GM12872 (cell line): Measurements from ENCODE around the gene RTF1.

Experiments used
- CTCF ChIP-seq: IDR thresholded peaks from 3 replicates; pipeline ENCODE4 v1.5.1; 2011; ENCODE audit warnings: low read depth, mild to moderate bottlenecking, low read length, moderate library complexity; ENCODE audit not compliant: insufficient read depth

Gene RTF1

GRCh38 chr15:41445399-41445798, 28.5 kb downstream of the RTF1 start:
- no peak for TF ChIP-seq CTCF

GRCh38 chr15:41462084-41462795, 45.3 kb downstream of the RTF1 start:
- no peak for TF ChIP-seq CTCF

GRCh38 chr15:41464889-41465580, 48.1 kb downstream of the RTF1 start:
- no peak for TF ChIP-seq CTCF

- TF ChIP-seq CTCF: peak; percentile 99
Observed at GRCh38 chr15:41465822-41466421, 49.0 kb downstream of the RTF1 start.

- no peak for TF ChIP-seq CTCF
Observed at GRCh38 chr15:41466711-41467110, 49.8 kb downstream of the RTF1 start.

- no peak for TF ChIP-seq CTCF
Observed at GRCh38 chr15:41473418-41473817, 56.5 kb downstream of the RTF1 start.

GRCh38 chr15:41474436-41474835, 57.5 kb downstream of the RTF1 start:
- TF ChIP-seq CTCF: no peak
